Prostate gland (tissue), 2 donors: ENCODE results near the gene RSAD2.

ENCODE experiments used
- POLR2A ChIP-seq: fragments of 450-650 bp; IDR thresholded peaks from one replicate; pipeline ENCODE4 v1.6.1; 2016; ENCODE audit warnings: antibody characterized with exemption, mild to moderate bottlenecking
- POLR2AphosphoS5 ChIP-seq: sonication (generic); formaldehyde crosslinking; IDR thresholded peaks from one replicate; pipeline ENCODE4 v1.6.1; 2017; ENCODE audit warnings: antibody characterized with exemption
- TF ChIP-seq, protein P1 (sequence below), 4 experiments: fragments of 200-600 bp in 2 of 4; fragments of 450-650 bp in 2 of 4; sonication (generic) in 2 of 4; IDR thresholded peaks; 1 replicate in 3 of 4; 2 replicates in 1 of 4; pipeline ENCODE4 v1.5.1; 2016 to 2019; ENCODE audit warnings: antibody characterized with exemption in 4 of 4, mild to moderate bottlenecking in 2 of 4, moderate library complexity in 2 of 4

DNA sequence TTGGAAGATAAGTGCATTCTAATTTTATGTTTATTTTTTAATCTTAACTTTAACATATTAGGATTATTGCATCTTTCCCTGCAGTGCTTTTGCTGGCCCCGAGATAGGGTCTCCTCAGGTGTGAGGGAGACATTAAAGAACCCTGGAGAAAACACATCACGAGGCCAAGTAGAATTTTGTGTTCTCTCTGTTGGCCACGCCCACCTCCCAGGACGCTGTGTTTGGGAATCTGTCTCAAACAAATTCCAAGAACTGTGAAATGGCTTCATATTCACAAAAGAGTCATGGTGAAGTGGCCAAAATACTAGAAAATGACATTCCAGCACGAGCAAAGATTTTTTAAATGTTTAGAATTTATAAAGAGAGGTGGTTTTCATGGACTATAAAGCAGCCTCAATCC, 67.0 kb downstream of the RSAD2 start:
- TF ChIP-seq, protein P1, sequence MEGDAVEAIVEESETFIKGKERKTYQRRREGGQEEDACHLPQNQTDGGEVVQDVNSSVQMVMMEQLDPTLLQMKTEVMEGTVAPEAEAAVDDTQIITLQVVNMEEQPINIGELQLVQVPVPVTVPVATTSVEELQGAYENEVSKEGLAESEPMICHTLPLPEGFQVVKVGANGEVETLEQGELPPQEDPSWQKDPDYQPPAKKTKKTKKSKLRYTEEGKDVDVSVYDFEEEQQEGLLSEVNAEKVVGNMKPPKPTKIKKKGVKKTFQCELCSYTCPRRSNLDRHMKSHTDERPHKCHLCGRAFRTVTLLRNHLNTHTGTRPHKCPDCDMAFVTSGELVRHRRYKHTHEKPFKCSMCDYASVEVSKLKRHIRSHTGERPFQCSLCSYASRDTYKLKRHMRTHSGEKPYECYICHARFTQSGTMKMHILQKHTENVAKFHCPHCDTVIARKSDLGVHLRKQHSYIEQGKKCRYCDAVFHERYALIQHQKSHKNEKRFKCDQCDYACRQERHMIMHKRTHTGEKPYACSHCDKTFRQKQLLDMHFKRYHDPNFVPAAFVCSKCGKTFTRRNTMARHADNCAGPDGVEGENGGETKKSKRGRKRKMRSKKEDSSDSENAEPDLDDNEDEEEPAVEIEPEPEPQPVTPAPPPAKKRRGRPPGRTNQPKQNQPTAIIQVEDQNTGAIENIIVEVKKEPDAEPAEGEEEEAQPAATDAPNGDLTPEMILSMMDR (IDR thresholded peaks at IDR 0.05): no peak
- no peak for TF ChIP-seq POLR2AphosphoS5
- TF ChIP-seq POLR2A: no peak
